ENCODE data around the gene PPP1R16B.
A peak's percentile ranks its signal among the peaks of the same experiment; 100 is the strongest.
"Not testable (repeated sequence)": the region's sequence is repeated elsewhere in the genome, so short reads cannot be mapped to it uniquely, and the experiment has no call there.

PPP1R16B gene

DNA sequence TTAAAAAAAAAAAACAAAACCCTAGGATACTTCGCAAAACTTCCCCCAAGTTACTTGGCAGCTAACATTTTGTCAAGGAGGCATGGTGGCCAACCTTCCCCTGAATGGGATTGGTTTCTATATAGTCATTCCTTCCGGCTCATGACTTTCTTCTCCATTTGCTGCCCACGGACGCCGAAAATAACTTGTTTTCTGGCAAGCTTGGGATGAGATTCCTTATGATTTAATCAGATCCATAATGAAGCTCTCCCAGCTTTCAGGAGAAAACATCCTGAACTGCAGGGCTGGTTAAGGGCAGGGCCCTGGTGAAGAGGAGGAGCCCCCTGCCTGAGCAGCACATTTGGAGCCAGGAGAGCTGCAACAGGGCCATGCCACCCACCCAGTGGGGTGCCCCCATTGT is 49.9 kb downstream of the PPP1R16B start:
- DNase-seq: peak; percentile 63

- DNase-seq: no peak
Observed at GRCh38 chr20:38856570-38856969, 51.1 kb downstream of the PPP1R16B start.

DNA sequence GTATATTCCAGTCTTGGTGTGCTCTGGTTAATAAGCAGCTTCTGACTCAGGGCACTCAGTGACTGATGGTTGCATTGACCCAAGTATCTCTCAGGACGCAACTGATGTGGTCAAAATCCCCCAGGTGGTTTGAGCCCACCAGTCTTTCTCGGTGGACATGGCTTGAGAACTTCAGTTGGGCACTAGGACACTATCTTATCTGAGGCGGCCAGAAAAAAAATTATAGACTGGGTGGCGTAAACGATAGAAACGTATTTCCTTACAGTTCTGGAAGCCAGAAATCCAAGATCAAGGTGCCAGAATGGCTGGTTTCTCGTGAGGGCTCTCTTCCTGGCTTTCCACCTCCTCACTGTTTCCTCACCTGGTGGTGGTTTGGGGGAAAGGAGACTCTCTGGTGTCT is 52.2 kb downstream of the PPP1R16B start:
- no peak for DNase-seq

DNA sequence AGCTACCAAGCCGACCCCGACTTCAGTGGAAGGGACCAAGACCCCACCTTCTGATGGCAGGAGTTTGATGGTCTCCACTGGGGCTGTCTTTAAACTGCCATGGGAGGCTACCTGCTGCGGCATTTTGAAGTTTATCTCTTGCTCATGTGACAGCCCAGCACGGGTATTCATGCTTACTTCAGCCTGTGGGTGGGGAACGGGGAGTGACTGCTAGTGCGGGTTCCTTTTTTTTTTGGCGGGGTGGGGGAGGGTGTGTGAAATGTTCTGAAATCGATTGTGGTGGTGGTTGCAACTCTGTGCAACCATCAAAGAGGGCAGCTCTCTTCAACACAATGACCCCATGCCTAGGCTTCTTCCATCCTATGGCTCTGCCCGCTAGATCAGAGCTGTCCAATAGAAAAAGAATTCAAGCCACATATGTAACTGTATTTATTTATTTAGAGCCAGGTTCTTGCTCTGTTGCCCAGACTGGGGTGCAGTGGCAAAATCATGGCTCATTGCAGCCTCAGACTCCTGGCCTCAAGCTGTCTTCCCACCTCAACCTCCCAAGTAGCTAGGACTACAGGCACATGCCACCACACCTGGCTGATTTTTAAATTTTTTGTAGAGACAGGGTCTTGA is 53.7 kb downstream of the PPP1R16B start:
- no peak for DNase-seq

DNA sequence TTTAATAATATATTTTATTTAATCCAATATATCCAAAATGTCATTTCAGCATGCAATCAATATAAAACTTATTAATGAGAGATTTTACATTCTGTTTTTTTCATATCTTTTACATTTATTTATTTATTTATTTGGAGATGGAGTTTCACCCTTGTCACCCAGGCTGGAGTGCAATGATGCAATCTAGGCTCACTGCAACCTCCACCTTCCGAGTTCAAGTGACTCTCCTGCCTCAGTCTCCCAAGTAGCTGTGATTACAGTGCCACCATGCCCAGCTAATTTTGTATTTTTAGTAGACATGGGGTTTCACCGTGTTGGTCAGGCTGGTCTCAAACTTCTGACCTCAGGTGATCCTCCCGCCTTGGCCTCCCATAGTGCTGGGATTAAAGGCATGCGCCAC is 54.4 kb downstream of the PPP1R16B start:
- not testable (repeated sequence) for DNase-seq

DNA sequence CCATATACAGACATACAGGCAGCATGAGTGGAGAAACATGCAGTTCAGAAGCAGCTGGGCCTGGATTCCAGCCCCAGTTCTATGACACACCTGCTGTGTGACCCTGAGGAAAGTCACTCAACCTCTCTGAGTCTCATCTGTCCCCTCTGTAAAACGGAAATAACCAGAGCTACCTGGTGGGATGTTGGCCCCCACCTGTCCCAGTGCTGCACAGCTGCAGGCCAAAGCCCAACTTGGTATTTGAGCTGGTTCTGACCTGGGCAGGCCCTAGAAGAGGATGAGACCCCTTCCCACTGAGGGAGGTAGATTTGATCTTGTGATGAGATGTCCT is 55.5 kb downstream of the PPP1R16B start:
- no peak for DNase-seq

DNA sequence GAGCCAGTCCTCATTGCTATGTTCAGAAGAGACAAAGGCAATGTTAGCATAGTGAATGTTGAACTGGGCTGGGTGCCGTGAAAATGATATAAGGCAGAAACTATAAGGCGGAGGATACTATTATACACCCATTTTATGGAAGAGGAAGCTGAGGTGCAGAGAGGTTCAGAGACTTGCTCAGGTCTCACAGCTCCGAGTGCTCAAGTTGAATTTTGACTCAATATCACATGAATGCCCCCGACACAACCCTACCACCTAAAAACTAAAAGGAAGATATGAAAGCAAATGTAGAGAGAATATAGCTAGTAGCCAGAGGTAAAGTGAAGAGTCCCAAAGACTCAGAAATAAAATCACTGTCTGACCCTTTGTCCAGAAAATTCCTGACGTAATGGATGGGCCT is 56.7 kb downstream of the PPP1R16B start:
- DNase-seq: no peak

- DNase-seq: no peak
Observed at GRCh38 chr20:38863024-38863851, 57.7 kb downstream of the PPP1R16B start.

- no peak for DNase-seq
Observed at GRCh38 chr20:38864662-38865061, 59.2 kb downstream of the PPP1R16B start.

DNA sequence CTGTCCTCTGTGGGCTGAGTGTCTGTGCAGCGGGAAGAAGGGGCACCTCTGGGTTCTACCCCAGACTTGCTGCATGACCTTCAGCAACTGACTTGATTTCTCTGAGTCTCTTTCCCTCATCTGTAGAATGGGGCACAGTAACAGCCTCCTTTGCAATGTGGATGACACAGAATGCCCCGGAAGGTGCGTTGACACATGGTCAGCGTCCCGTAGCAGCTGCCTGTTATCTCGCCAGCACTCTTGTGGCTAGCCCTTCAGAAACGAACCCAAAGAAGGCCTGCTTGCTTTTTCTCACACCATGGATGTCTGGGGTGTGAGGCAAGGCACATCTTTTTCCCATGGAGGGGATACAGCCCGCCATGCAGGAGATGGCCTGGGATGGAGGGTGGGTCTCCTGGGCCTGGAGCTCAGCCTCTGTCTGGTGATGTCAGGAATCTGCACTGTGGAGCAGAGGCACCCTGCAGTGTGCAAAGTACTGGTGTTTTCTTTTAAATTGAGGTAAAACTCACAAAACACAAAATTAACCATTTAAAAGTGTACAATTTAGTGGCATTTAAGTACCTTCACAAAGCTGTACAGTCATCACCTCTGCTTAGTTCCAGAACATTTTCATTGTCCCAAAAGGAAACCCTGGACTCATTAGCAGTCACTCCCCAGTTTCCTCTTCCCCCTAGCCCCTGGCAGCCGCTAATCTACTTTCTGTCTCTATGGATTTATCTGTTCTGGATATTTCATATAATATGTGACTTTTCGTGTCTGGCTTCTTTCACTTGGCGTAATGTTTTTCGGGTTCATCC is 61.0 kb downstream of the PPP1R16B start:
- no peak for DNase-seq

- no peak for DNase-seq
Observed at GRCh38 chr20:38867062-38867359, 61.5 kb downstream of the PPP1R16B start.

DNA sequence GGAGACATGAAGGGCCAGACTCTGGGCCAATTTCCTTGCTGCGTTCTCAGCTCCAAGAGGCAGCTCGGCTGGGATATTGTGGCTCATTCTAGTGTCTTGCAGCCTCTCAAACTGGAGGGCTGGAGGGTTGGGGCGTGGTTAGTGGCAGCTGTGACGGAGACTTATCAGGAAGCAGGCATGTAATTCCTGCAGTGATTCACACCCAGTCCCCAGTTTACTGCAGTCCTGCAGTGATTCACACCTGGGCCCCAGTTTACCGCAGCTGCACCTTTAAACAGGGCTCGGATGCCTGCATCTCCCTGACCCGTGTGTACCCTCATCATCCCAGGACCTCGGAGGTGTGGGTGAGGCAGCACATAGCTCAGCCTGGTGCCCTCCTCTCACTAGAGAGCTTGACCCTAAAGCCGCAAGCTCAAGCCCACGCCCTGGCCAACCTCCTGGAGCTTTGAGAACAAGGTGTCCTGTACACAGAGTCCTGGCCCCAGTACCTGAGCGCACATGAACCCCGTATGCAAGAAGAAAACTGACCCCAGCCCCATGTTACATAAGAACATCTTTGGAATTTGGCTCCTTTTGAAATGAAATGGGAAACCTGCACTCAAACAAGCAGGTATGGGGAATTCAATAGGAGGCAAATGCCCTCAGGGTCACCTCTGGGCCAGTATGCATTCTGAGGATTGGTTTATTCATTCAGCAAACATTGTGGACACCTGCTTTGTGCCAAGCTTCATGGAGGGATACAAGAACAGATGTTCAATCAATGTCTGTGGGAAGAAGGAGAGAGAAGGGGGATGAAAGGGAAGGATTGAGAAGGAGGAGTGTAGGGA is 65.4 kb downstream of the PPP1R16B start:
- DNase-seq: no peak

DNA sequence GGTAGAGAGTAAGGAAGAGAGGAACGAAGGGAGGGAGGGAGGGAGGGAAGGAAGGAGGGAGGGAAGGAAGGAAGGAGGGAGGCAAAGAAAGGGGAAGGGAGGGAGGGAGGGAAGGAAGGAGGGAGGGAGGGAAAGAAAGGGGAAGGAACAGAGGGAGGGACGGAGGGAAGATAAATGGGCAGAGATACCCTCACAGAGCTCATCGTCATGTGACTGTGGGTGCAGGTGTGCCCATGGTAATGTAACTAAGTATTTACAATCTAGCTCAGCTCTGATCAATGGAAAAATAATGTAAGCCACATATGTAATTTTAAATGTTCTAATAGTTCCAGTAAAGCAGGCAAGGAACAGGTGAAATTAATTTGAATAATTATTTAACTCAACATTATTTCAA is 66.1 kb downstream of the PPP1R16B start:
- DNase-seq: no peak

- no peak for DNase-seq
Observed at GRCh38 chr20:38872036-38872435, 66.5 kb downstream of the PPP1R16B start.

GRCh38 chr20:38872491-38873049 is 67.1 kb downstream of the PPP1R16B start:
- no peak for DNase-seq

- DNase-seq: no peak
Observed at GRCh38 chr20:38873050-38873581, 67.6 kb downstream of the PPP1R16B start.

DNA sequence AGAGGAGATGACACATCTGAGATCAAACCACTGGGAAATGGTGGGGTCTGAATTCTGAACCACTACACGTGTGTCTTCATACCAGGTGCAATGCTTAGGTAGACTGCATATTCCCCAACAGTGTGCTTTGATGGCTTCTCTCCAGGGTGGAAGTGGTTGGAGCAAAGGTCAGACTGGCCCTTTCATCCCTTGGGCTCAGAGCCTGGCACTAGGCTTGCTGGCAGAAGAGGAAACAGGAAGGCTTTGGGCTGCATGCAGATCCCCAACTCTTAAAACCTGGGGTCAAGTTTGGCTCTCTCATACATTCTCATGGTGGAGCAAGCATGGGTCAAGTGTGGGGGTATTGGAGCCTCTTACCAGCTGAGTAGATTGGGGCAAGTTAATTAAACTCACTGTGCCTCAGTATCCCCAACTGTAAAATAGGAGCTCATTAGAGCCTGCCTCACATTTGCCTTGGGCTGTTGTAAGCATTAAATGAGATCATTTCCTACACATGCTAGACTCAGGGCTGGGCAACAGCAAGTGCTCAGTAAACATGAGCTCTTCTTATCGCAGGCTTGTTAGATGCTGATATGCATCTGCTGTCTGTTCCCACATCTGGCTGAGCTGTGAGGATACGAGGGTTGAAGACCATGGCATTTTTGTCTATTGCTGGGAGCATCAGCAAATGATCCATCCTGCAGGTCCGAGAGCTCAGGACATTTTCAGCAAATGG is 69.1 kb downstream of the PPP1R16B start:
- no peak for DNase-seq

DNA sequence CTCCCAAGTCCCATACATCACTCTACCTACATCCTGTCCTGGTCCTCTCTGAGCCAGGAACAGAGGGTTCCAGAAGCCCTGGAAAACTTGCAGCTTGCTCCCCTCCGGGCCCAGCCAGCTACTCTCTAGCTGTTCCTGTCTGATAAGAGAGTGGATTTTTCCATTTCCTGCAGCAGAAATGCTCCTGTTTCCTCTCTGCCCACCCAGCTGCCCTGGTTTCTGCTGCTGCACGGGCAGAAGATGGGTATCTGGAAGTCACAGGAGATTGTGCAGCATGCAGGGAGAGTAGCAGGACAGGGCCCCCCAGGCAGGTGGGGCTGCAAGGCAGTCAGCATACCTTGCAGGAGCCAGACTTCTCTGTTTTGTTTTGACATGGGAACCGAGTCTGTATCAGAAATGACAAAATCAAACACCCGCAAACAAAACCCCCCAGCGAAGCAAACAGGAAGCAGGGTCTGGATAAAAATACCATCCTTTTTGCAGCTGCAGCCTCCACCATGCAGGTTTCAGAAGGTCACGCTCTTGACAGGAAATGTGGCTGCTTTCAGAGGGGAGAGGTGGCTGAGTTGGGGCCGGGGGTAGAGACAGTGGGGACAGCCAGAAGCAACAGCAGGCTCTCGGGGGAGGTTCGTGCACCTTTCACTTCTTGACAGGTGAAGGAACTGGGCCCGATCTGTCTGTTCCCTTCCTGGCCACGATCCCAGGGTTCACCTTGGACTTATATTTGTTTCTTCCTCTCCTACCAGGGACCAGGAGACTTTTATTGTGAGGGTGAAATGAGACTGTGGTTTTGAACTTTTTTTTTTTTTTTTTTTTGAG is 69.9 kb downstream of the PPP1R16B start:
- DNase-seq: no peak

DNA sequence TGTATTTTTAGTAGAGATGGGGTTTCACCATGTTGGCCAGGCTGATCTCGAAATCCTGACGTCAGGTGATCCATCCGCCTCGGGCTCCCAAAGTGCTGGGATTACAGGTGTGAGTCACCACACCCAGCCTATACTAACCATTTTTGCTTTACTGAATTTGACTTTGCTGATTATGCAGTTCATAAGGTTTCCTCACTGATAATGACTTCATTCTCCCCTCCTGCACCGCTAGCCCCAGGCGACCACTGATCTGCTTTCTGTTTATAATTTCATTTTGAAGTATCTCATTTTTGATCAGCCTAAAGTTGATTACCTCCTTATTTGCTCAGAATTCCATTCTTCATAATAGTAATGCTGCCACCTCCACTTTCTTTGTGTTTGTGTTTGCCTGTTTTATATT is 72.0 kb downstream of the PPP1R16B start:
- DNase-seq: no peak

- no peak for DNase-seq
Observed at GRCh38 chr20:38878866-38879265, 73.4 kb downstream of the PPP1R16B start.

Data from NCI-H446 treated with DMSO at 0.1 percent for 48 hours (cell line).